Lower leg skin (tissue), 3 donors: ENCODE results near the gene DET1.

Experiments used
- POLR2A ChIP-seq, 2 donors: fragments of 450-650 bp; IDR thresholded peaks; one replicate each; pipeline ENCODE4 v1.6.1; 2016 to 2017; ENCODE audit warnings: antibody characterized with exemption in 2 of 2, mild to moderate bottlenecking in 1 of 2, moderate library complexity in 1 of 2
- TF ChIP-seq, protein P1 (sequence below), 3 donors: fragments of 450-650 bp; IDR thresholded peaks; one replicate each; pipeline ENCODE4 v1.5.1; 2016; ENCODE audit warnings: antibody characterized with exemption in 3 of 3, mild to moderate bottlenecking in 3 of 3, moderate library complexity in 2 of 3

DNA sequence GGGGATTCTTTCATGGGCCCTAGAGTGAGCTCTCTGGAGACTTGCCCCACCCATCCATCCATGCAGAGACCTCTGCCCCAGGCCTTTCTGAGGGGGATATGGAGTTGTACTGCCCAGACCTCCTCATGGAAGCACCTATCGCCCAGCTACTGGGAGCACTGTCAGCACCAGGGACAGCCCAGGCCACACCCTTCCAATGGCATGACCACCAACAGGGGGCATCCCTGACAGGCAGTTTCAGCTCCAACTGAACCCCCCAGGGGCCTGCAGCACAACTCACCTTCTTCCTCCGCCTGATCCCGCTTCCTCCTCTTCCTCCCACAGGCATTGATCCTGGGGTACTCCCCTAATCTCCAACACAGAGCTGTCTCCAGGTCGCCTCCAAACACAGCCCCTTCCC lies 57.2 kb downstream of the DET1 start:
- TF ChIP-seq, protein P1, sequence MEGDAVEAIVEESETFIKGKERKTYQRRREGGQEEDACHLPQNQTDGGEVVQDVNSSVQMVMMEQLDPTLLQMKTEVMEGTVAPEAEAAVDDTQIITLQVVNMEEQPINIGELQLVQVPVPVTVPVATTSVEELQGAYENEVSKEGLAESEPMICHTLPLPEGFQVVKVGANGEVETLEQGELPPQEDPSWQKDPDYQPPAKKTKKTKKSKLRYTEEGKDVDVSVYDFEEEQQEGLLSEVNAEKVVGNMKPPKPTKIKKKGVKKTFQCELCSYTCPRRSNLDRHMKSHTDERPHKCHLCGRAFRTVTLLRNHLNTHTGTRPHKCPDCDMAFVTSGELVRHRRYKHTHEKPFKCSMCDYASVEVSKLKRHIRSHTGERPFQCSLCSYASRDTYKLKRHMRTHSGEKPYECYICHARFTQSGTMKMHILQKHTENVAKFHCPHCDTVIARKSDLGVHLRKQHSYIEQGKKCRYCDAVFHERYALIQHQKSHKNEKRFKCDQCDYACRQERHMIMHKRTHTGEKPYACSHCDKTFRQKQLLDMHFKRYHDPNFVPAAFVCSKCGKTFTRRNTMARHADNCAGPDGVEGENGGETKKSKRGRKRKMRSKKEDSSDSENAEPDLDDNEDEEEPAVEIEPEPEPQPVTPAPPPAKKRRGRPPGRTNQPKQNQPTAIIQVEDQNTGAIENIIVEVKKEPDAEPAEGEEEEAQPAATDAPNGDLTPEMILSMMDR (IDR thresholded peaks at IDR 0.05), result no peak
- no peak for TF ChIP-seq POLR2A (IDR thresholded peaks at IDR 0.05)
